Measurements from ENCODE around the gene MRPL53.

The MRPL53 gene

GRCh38 chr2:74424139-74424992 lies 48.1 kb downstream of the MRPL53 start:
- Histone ChIP-seq H3K4me1 (ENCODE audit: insufficient read depth, insufficient read length) (peaks cover 2% of the 10 kb centered on the region), H3K27me3 (ENCODE audit: insufficient read depth, insufficient read length) (peaks cover 17% of the 10 kb centered on the region), H3K9me3 (ENCODE audit: insufficient read depth, low read length) (no peaks in the 10 kb centered on the region), H3K4me3 (ENCODE audit: insufficient read length, low read depth) (no peak overlapping the region), H3K36me3 (ENCODE audit: insufficient read depth, insufficient read length, low read length) (peaks cover 48% of the 10 kb centered on the region), H3K9ac (ENCODE audit: insufficient read length, low read depth) (no peak overlapping the region)
- DNase-seq (ENCODE audit: low read depth, low spot score): no peak
- TF ChIP-seq ZNF274 (IDR thresholded peaks at IDR 0.05; ENCODE audit: low read depth, low read length) (no peak), YY1 (IDR thresholded peaks at IDR 0.05; ENCODE audit: insufficient read depth, insufficient read length) (no peak), SUZ12 (IDR thresholded peaks at IDR 0.05; ENCODE audit: extremely low read depth, insufficient read depth, insufficient read length) (no peak)

- Histone ChIP-seq H3K4me3 (ENCODE audit: insufficient read length, low read depth) (no peak overlapping the region), H3K36me3 (ENCODE audit: insufficient read depth, insufficient read length, low read length) (peaks cover 39% of the 10 kb centered on the region), H3K9ac (ENCODE audit: insufficient read length, low read depth) (no peak overlapping the region), H3K27me3 (ENCODE audit: insufficient read depth, insufficient read length) (peaks cover 19% of the 10 kb centered on the region), H3K9me3 (ENCODE audit: insufficient read depth, low read length) (no peaks in the 10 kb centered on the region), H3K4me1 (ENCODE audit: insufficient read depth, insufficient read length) (peaks cover 2% of the 10 kb centered on the region)
- no peak for DNase-seq (ENCODE audit: low read depth, low spot score)
- TF ChIP-seq SUZ12 (IDR thresholded peaks at IDR 0.05; ENCODE audit: extremely low read depth, insufficient read depth, insufficient read length) (no peak), ZNF274 (IDR thresholded peaks at IDR 0.05; ENCODE audit: low read depth, low read length) (no peak), YY1 (IDR thresholded peaks at IDR 0.05; ENCODE audit: insufficient read depth, insufficient read length) (no peak)
Measured at GRCh38 chr2:74423231-74424095, 49.0 kb downstream of the MRPL53 start.

Data from NT2/D1 (cell line).